Hepatocyte (in vitro differentiated cells): ENCODE data around the gene SHLD3. TPM values are rescaled to one million over a fixed set of nuclear protein-coding genes. Genes with fewer than 3 reads are reported as not detected.
"Not testable (repeated sequence)": the region's sequence is repeated elsewhere in the genome, so short reads cannot be mapped to it uniquely, and the experiment has no call there.

Experiments used
- DNase-seq: peaks from one replicate; pipeline ENCODE4 v3.0.0-alpha.2; 2016; ENCODE audit warnings: low spot score
- H2AFZ ChIP-seq: fragments of 200-600 bp; sonication (generic); 2 replicates; pipeline ENCODE4 v1.6.0; 2016; ENCODE audit warnings: antibody characterized with exemption, mild to moderate bottlenecking
- H3K27ac ChIP-seq: fragments of 200-600 bp; sonication (generic); 2 replicates; pipeline ENCODE4 v1.5.1; 2016; ENCODE audit warnings: mild to moderate bottlenecking
- H3K27me3 ChIP-seq: fragments of 200-600 bp; sonication (generic); 2 replicates; pipeline ENCODE4 v1.6.1; 2016
- H3K36me3 ChIP-seq: fragments of 200-600 bp; sonication (generic); replicated peaks from 2 replicates; pipeline ENCODE4 v1.5.1; 2016; ENCODE audit warnings: low read depth; ENCODE audit not compliant: insufficient read depth
- H3K4me1 ChIP-seq: fragments of 200-600 bp; sonication (generic); 2 replicates; pipeline ENCODE4 v1.5.1; 2016; ENCODE audit warnings: mild to moderate bottlenecking, moderate library complexity; ENCODE audit not compliant: insufficient read depth
- H3K4me2 ChIP-seq: fragments of 200-600 bp; sonication (generic); 2 replicates; pipeline ENCODE4 v1.6.0; 2016
- H3K4me3 ChIP-seq: fragments of 200-600 bp; sonication (generic); 2 replicates; pipeline ENCODE4 v1.5.1; 2016; ENCODE audit warnings: mild to moderate bottlenecking
- H3K79me2 ChIP-seq: fragments of 200-600 bp; sonication (generic); 2 replicates; pipeline ENCODE4 v1.6.0; 2017; ENCODE audit warnings: mild to moderate bottlenecking
- H3K9me2 ChIP-seq: fragments of 200-600 bp; sonication (generic); replicated peaks from 2 replicates; pipeline ENCODE4 v1.6.0; 2017; ENCODE audit warnings: mild to moderate bottlenecking; ENCODE audit not compliant: insufficient read depth
- H3K9me3 ChIP-seq: fragments of 200-600 bp; sonication (generic); 2 replicates; pipeline ENCODE4 v1.5.1; 2016; ENCODE audit warnings: low read depth, mild to moderate bottlenecking
- H4K20me1 ChIP-seq: fragments of 200-600 bp; sonication (generic); 2 replicates; pipeline ENCODE4 v1.6.0; 2016; ENCODE audit warnings: mild to moderate bottlenecking; ENCODE audit not compliant: insufficient read depth, poor library complexity, severe bottlenecking
- CTCF ChIP-seq: fragments of 200-600 bp; sonication (generic); IDR thresholded peaks from 2 replicates; pipeline ENCODE4 v1.5.1; 2016; ENCODE audit warnings: antibody characterized with exemption, mild to moderate bottlenecking; ENCODE audit not compliant: poor library complexity
- EZH2 ChIP-seq: fragments of 200-600 bp; sonication (generic); IDR thresholded peaks from 2 replicates; pipeline ENCODE4 v1.6.1; 2016; ENCODE audit warnings: antibody characterized with exemption, mild to moderate bottlenecking, borderline replicate concordance
- EZH2phosphoT487 ChIP-seq: fragments of 200-600 bp; sonication (generic); IDR thresholded peaks from one replicate; pipeline ENCODE4 v1.6.1; 2018; ENCODE audit warnings: antibody characterized with exemption, mild to moderate bottlenecking, low read depth, moderate library complexity; ENCODE audit not compliant: unreplicated experiment, severe bottlenecking
- WGBS: methylation state at CpG from one replicate; pipeline ENCODE4 v1.1.6; 2016; ENCODE audit warnings: low lambda C conversion rate; ENCODE audit errors: missing lambda C conversion rate; 5-methylcytosine and 5-hydroxymethylcytosine counted together
- polyA plus RNA-seq: library from polyadenylated mRNA; unstranded; fragments of >200 nt; fragmentation: Nextera tagmentation; extraction: Ambion mirVana; gene quantifications from 2 replicates; pipeline ENCODE4 v1.2.1, GENCODE V29; 2016
- total RNA-seq: library from RNA; depleted of rRNA; stranded (reverse); fragments of >200 nt; gene quantifications from 2 replicates; pipeline ENCODE4 v1.2.3, GENCODE V29; 2014

SHLD3 gene
- total and polyA plus RNA-seq, 2 experiments from 2014 or later, result 4.4 to 7.1 TPM

GRCh38 chr5:65611524-65611923, 13.3 kb upstream of the SHLD3 start:
- Histone ChIP-seq H3K4me2 (peak overlapping the region; percentile 46), H3K27me3 (no peaks in the 10 kb centered on the region), H3K4me1 (no peaks in the 10 kb centered on the region)

DNA sequence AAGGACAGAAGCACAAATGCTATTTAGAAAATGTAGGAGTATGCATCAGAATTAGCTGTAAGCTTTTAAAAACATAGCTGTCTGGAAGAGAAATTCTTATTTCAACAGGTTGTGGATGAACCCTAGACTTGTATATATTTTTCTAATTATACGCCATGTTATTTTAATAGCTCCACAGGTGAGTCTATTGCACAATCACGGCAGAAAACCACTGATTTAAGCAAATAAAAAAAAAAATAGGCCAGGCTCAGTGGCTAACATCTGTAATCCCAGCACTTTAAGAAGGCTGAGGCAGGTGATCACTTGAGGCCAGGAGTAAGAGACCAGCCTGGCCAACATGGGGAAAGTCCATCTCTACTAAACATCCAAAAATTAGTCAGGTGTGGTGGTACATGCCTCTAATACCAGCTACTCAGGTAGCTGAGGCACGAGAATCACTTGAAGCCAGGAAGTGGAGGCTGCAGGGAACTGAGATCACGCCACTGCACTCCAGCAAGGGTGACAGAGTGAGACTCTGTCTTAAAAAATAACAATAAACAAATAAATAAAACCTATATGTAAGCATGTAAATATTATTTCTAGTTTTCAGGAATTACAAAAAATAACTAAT, 12.4 kb upstream of the SHLD3 start:
- H3K9me2 ChIP-seq, result no peaks in the 10 kb centered on the region
- peak overlapping the region; percentile 89 for H3K27ac ChIP-seq
- TF ChIP-seq EZH2 (no peak), EZH2phosphoT487 (no peak), CTCF (no peak)
- peak overlapping the region; percentile 46 for H3K4me2 ChIP-seq
- H3K4me3 ChIP-seq, result no peak overlapping the region
- 82% methylated on average over 4 of the region's 4 CpGs for WGBS
- H4K20me1 ChIP-seq, result no peaks in the 10 kb centered on the region
- no peaks in the 10 kb centered on the region for H3K9me3 ChIP-seq
- peak; percentile 15 for DNase-seq
- peaks cover 4% of the 10 kb centered on the region for H3K36me3 ChIP-seq
- no peaks in the 10 kb centered on the region for H3K27me3 ChIP-seq
- no peak overlapping the region for H2AFZ ChIP-seq
- peaks cover 42% of the 10 kb centered on the region for H3K79me2 ChIP-seq
- no peaks in the 10 kb centered on the region for H3K4me1 ChIP-seq

More at GRCh38 chr5:65611524-65611923, 13.3 kb upstream of the SHLD3 start:
- Histone ChIP-seq H3K36me3 (peaks cover 4% of the 10 kb centered on the region), H3K27ac (peak overlapping the region; percentile 89), H3K4me3 (no peak overlapping the region), H4K20me1 (no peaks in the 10 kb centered on the region), H3K9me3 (no peaks in the 10 kb centered on the region), H3K9me2 (no peaks in the 10 kb centered on the region), H3K79me2 (peaks cover 33% of the 10 kb centered on the region), H2AFZ (no peak overlapping the region)
- 53% methylated on average over 3 of the region's 3 CpGs for WGBS
- peak; percentile 81 for DNase-seq
- TF ChIP-seq EZH2 (no peak), CTCF (no peak), EZH2phosphoT487 (no peak)

DNA sequence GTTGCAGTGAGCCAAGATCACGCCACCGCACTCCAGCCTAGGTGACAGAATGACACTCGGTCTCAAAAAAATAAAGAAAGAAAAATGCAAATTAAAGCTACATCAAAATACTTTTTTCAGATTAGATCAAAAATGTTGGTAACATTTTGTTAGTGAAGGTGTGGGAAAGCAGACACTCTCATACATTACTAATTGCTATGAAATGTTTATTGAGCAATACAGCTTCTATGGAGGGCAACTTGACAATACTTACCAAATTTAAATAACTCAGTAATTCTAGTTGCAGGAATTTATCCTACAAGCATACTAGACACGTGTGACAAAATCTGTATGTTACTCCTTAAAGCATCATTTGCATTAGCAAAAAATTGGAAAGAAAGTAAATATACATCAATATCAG, 4.8 kb upstream of the SHLD3 start:
- Histone ChIP-seq H3K79me2 (peaks cover 88% of the 10 kb centered on the region), H3K4me3 (no peak overlapping the region), H3K9me3 (no peaks in the 10 kb centered on the region), H3K27me3 (no peaks in the 10 kb centered on the region), H2AFZ (no peak overlapping the region), H3K27ac (no peak overlapping the region), H4K20me1 (peaks cover 15% of the 10 kb centered on the region), H3K9me2 (no peaks in the 10 kb centered on the region), H3K36me3 (peaks cover 4% of the 10 kb centered on the region), H3K4me1 (peaks cover 14% of the 10 kb centered on the region), H3K4me2 (no peak overlapping the region)
- 91% methylated on average over 4 of the region's 4 CpGs for WGBS
- DNase-seq, result no peak
- TF ChIP-seq EZH2phosphoT487, result no peak
- TF ChIP-seq CTCF, result no peak
- TF ChIP-seq EZH2, result no peak

GRCh38 chr5:65621961-65622360, 2.9 kb upstream of the SHLD3 start:
- not testable (repeated sequence) for H3K4me3 ChIP-seq, H3K27me3 ChIP-seq, H3K36me3 ChIP-seq, H3K9me2 ChIP-seq, DNase-seq, H2AFZ ChIP-seq, H3K27ac ChIP-seq, H3K9me3 ChIP-seq
- peaks cover 90% of the 10 kb centered on the region for H3K79me2 ChIP-seq
- H3K4me1 ChIP-seq, result peaks cover 14% of the 10 kb centered on the region
- H4K20me1 ChIP-seq, result peaks cover 15% of the 10 kb centered on the region
- WGBS, result 91% methylated on average over 4 of the region's 4 CpGs
- H3K4me2 ChIP-seq, result peak overlapping the region; percentile 76
